HG03520 (cell line): Measurements from ENCODE around the gene TERB1.

Source experiments
- ATAC-seq: cut with Tn5 transposase; IDR thresholded peaks from one replicate; pipeline ENCODE4 v1.9.1; 2021; ENCODE audit warnings: mild to moderate bottlenecking, moderate library complexity; ENCODE audit not compliant: unreplicated experiment

Gene TERB1

DNA sequence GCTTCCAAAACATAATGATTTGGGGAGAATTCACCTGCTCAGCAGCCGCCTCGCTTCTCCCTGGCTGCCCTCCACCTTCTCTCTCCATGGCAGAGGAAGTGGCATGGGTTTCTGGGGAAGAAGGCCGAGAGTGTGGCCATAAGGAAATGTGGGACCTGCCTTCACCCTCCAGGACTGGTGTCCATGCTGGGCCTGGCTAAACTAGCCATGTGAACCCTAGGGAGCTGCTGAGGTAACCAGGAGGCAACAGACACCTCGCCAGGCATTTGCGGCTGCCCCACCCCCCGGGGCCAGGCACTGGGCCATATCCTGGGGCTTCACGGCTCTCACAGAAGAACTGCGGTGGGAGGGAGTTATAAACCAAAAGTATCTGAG, 94.9 kb downstream of the TERB1 start:
- no peak for ATAC-seq

DNA sequence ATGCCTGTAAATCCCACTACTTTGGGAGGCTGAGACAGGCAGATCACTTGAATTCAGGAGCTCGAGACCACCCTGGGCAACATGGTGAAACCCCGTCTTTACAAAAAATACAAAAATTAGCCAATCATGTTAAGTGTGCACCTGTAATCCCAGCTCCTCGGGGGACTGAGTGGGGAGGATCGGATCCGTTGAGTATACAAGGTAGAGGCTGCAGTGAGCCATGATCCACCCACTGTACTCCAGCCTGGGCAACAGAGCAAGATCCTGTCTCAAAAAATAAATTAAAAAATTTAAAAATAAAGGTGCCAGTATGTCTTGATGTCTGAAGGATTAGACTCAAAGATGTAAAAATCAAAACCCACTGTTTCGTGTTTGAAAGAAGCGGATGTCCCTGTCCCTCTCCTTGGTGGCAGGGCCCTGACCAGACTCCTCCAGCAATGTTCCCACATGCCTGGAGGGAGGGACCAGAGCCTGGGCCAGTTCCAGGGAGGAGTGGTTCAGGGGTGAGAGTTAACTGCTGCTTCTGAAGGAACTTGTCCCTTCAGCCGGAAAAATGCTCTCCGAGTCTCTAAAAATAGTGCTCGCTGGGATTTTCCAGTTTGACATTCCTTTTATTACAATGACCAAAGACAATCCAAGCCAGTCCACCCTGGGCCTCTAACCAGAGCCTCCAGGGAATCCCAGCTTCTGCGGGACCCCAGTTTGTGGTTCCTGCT, 95.4 kb downstream of the TERB1 start:
- ATAC-seq, result no peak
